ENCODE measurements around the gene CRHR2.

Gene CRHR2

DNA sequence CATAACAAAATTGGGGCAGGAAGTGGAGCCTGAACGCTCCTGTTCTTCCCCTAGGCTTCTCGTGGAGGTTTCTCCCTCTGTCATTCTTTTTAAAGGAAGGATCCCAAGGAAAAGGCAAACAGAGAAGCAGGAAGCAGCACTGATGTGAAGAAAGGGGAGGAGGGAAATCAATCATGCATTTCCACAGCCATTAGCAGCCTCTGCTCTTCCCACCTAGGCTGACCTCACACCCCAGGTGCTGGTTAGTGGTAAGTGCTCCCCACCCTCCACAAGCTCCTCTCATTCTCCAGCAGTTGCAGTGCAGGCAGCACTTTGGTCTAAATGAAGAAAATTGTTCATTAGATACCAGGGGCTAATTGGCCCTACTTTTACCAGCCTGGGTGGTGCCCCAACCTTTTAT lies 2.6 kb downstream of the CRHR2 start:
- DNase-seq (ENCODE audit: low read depth) = no peak

DNA sequence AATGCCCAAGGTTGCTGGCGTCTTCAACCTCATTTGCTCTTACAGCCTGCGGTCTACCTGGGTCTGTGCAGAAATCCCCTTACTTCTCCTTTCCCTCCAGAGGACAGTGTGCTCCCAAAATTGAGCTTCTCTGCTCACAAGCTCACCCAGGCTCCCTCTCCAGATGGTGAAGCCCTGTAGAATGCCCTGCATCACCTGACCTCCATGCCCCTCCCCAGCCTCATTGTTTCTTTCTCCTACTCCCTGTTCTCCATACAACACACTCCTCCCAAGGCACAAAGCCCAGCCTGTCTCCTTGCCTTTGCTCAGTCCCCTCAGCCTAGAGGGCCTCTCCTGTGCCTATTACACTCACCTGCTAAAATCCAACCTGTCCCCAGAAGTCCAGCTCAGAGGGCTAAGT lies 3.5 kb downstream of the CRHR2 start:
- DNase-seq (ENCODE audit: low read depth) = no peak

DNA sequence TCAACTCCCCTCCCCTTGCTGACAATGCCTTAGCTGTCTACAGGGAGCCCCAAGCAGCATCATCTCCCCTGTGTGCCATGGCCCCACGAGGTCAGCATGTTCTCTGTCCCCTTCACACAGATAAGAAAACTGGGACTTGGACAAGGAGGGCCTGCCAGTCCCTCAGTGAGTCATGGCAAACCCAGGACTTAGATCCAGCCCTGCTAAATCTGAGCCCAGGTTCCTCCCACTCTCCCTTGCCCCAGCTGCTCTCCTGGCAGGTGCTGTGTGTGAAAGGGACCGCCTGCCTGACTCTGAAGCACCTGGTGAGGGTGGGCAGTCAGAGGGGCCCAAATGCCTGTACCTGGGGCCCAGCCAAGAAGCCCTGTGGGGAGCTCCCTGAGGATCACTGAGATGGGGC lies 7.4 kb downstream of the CRHR2 start:
- no peak for DNase-seq (ENCODE audit: low read depth)

DNA sequence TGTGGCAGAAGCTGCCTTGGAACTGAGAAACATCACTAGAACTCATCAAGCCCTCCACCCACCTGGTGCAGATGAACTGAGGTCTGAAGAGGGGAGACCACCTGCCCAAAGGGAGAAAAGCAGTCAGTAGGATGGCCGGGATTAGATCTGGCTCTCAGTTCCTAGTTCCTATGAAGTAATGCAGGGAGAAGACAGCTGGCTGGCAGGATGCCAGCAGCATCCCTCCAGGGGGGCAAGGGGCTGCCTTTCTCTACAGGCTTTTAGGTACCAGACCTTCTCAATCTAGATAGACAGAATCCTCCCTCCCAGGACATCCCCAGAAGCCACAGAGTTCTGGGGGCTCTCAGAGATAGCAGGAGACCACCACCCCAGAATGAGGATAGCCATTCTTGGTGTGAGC lies 7.8 kb downstream of the CRHR2 start:
- no peak for DNase-seq (ENCODE audit: low read depth)

DNA sequence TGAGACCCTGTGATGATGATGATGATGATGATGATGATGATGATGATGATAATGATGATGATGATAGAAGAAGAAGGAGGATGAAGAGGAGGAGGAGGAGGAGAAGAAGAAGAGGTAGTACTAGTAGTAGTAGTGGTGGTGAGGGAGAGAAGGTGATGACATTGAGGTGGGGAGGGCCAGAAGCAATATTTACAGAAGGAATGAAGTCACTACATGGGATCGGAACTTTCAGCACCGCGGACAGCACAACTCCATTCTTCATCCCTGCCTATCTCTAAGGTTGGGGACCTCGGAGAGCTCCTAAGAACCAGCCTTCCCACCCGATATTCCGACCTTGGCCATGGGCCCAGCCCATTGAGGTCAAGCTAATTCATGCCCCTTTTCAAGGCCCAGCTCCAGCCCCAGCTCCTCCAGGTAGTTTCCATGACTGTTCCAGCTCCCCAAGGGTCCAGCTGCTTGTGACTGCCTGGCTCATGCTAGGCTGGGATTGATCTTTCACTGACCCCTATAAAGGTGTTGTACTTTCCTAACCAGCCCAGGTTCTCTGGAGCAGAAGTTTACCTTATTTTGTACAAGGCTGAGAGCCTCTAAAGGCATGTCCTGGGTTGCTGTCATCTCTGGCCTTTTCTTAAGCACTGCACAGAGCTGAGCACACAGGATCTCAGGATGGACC lies 10.3 kb downstream of the CRHR2 start:
- DNase-seq (ENCODE audit: low read depth) = no peak

DNA sequence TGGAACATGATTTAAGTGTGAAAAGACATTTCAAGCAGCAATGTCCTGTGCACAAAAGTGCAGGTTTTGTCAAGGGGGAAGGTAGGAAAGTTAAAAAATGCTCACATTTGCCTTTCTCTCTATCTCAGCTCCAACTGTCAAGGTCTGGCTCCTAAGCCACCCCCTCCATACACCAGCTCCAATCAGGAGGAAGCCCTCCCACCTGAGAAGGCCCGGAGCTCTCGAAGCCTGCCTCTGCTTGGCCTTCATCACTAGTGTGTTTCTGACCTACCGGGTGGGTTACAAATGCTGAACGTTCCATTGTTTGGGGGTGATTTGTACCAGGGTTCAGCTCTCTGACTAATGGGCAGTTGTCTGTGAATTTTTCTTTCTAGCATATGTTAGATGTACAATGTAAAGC lies 14.2 kb downstream of the CRHR2 start:
- no peak for DNase-seq (ENCODE audit: low read depth)

DNA sequence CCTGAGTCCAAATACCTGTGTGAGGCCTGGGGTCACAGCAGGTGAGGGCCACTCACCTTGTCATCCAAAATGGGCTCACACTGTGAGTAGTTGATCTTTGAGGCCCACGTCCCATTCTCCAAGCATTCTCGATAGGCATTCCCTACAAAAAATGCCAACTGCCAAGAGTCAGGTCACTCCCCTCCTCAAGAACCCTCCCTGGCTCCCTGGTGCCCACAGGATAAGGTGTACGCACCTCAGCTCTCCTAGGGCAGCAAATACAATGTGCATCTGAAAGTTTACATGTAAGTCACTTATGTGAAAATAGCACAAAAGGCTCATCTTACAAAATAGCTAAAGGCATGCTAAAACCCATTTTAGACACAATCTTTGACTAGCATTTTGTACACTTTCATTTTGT lies 15.1 kb downstream of the CRHR2 start:
- no peak for DNase-seq (ENCODE audit: low read depth)

DNA sequence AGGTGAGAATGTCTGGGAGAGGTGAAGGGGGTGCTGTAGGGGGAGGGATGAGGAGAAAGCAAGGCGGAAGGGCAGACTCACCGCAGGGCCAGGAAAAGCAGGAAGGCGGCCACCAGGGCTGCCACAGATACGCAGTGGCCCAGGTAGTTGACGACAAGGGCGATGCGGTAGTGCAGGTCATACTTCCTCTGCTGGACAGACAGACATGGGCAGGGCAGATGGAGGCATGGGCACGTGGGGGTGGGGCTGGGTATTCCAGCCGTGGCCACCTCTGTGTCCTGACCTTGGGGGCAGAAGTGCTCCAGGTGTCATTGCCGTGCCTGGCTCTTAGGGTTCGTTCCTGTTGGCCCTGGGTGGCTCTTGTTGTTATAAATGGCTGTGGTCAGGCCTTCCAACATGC lies 16.8 kb downstream of the CRHR2 start:
- no peak for DNase-seq (ENCODE audit: low read depth)

DNA sequence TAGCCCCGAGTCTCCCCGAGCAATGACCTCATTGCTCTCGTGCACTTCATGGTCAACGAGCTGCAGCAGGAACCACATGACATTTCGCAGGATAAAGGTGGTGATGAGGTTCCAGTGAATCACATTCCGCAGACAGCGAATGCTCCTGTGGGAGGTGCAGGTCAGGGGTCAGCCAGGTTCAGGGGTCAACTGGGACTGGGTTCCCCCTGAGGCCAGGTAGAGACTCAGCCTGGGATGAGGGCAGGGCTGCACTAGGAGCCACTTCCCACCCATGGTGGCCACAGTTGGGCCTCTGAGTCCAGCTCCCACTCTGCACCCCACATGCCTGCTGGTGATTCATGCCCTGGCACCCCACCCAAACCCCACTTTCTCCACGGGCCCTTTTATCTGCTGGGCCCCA lies 17.2 kb downstream of the CRHR2 start:
- no peak for DNase-seq (ENCODE audit: low read depth)

DNA sequence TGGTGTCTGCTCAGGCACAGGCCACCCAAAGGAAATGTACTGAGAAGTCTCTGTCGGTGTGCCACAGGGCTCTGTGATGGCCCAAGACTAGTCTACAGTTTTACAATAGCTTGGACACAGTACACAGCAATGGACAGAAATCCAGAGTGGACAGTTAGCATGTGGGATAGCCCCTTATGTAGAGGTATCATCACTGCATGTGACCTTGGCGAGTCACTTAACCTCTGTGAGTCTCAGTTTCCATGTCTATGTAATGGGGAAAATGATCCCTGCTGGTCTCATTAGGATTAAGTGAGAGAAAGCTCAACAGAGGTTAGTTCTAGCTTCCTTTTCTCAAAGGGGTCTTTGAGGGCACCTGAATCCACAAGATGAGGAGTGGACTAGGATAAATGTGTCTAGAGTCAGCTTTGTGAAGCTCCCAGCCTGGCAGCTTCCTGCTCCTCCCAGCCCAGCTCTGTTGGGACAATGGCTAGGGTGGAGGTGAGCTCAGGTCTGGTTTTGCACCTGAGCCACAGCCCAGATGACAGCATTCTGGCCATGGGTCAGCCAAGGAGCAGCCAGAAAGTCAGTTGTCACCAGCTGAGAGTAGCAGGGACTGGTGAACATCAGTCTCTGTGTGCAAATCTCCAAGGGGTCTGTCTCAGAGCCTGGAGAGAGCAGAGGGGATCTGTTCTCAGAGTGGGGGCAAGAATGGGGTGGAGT lies 17.9 kb downstream of the CRHR2 start:
- DNase-seq (ENCODE audit: low read depth) = no peak

DNA sequence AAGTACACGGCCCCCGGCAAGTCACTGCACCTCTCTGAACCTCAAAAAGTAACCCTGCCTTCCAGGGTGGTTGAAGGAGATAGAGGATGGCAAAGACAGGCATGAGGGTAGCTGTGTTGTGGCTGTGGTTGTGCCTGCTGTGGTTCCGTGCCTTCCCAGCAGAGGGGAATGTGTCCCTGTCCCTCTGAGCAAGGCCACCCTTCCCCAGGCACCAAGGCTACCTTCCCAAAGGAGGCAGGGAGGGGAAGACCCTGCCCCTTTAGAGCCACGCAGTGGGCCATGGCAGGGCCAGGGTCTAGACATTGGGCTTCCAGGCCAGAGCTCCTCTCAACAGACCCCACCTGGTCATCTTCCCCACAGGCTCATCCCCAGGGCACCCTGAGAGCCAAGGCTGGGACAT lies 18.8 kb downstream of the CRHR2 start:
- DNase-seq (ENCODE audit: low read depth) = no peak

DNA sequence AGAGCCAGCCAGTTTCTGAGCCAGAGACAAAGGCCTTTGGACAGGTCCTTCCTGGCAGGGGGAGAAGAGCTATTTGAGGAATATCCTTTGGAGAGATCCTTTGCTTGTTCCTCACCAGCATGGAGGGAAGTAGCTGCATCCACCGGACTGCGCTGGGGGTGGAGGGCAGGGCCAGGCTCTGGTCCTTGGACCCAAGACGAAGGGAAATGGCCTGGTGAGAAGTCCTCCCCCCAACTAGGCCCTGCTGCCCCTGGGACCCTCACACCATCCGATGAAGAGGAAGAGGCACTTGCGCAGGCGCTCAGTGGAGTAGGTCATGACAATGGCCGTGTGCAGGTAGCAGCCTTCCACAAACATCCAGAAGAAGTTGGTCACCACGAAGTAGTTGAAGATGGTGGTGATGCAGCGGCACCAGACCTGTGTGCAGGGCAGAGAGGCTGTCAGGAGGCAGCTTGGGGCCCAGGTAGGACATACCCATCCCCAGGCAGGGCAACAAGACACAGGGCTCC lies 19.8 kb downstream of the CRHR2 start:
- no peak for DNase-seq (ENCODE audit: low read depth)

DNA sequence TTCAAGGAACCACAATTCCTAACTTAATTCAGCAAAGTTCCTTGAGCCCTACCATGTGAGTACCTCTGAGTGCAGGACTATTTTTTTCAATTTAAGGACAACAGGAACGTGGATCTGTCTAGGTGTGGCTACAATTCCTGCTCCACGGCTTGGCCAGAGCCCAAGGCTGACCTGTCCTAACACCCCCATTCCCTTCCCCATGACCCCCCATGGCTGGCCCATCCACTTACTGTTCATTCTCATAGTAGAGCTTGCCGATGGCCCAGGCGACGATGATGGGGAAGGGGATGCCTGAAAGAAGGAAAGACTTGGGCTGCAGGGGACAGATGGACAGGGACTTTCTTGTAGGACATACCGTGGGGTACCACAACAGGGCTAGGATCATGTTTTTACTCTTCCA lies 20.3 kb downstream of the CRHR2 start:
- no peak for DNase-seq (ENCODE audit: low read depth)

DNA sequence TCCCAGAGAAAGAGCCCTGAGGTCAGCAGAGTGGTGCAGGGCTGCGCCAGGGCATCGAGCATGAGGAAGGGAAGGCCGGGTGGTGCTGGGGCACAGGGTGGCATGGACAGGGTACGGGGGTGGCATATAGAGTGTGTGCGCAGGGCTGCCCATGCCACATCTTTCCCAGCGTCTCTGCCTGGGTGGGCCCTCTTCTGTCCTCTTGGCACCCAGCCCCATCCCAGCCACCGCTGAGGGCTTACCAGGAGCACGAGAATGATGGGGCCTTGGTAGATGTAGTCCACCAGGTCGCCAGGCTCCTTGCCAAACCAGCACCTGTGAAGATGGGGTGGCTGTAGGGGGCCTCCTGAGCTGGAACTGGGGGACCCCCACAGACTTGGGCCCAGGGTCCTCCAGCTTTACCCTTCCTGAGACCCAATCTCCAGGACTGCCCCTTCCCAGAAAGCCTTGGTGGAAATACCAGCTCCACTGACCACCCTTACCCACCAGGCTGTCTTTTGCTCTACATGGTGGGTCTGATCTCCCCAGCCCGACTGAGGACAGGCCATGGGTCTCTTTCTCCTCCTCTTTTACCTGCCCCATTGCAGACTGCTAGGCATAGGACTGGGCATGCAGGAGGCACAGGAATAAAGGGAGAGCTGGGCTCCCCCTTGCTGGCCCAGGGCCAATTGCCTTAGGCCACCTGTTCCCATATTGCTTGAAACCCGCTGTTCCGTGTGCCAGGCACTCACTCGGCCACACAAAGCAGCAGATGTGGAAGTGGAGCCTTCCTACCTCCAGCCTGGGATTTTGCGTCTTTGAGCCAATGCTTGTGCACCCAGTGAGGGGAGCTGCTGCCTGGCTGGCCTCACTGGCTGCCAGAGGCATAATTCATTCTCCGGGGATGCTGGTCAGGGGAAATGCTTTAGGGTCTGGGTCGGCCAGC lies 21.7 kb downstream of the CRHR2 start:
- no peak for DNase-seq (ENCODE audit: low read depth)

DNA sequence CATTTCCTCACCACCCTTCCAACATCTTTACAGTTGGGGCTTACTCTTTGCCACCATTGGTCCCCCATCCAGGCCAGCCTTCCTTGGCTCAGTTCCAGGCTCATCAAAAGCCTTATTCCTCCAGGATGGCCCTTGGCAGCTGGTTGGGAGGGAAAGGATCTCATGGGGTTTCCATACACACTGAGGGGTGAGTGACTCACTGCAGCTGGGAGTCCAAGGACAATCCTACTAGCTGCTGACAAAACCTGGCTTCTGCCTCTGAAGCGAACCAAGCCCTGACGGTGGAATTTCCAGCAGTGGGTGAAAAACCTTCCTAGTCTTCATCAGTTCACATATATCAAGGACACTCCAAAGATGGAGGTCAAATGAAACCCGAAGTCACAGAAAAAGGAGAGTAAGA lies 22.9 kb downstream of the CRHR2 start:
- DNase-seq (ENCODE audit: low read depth) = no peak

DNA sequence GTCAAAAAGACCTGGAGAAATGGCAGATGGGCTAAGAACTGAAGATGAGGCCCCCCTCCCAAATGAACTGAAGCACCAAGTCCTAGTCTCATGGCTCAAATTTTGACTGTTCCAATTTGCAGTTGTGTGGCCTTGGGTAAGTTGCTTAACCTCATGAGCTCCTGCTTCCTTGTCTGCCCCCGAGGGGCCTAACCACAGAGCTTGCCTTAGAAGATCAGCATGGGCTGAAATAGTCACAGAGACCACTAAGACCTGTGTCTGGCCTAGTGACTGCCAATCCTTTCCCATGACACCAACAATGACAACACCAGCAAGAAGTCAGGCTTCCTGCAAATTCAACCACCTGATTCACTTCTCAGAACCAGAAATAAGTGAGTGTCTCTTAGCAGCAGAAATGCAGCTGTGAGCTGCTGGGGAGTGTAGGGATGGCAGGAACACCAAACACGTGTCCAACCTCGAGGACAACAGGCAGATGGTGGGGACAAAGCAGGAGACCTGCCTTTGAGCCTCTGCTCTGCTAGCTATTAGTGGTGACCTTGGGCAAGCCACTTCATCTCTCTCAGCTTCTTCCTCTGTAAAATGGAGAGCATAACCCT lies 23.7 kb downstream of the CRHR2 start:
- no peak for DNase-seq (ENCODE audit: low read depth)

DNA sequence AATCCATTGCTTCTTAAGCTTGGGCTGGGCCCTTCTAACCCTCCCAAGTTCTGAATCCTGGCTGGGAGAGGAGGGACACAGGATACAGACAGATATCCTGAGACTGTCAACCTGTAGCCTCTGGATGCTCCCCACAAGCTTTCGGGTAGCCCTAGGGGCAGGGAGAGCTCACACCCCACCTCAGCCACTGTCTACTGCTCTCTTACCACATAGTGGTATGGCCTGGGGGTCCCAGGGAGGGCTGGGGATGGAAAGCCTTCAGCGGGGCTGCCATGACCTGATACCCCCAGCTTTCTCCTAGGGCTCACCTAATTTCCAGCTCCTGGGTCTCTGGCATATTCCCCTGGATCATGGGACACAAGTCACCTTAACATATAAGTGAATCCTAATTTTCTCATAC lies 25.1 kb downstream of the CRHR2 start:
- DNase-seq (ENCODE audit: low read depth) = no peak

DNA sequence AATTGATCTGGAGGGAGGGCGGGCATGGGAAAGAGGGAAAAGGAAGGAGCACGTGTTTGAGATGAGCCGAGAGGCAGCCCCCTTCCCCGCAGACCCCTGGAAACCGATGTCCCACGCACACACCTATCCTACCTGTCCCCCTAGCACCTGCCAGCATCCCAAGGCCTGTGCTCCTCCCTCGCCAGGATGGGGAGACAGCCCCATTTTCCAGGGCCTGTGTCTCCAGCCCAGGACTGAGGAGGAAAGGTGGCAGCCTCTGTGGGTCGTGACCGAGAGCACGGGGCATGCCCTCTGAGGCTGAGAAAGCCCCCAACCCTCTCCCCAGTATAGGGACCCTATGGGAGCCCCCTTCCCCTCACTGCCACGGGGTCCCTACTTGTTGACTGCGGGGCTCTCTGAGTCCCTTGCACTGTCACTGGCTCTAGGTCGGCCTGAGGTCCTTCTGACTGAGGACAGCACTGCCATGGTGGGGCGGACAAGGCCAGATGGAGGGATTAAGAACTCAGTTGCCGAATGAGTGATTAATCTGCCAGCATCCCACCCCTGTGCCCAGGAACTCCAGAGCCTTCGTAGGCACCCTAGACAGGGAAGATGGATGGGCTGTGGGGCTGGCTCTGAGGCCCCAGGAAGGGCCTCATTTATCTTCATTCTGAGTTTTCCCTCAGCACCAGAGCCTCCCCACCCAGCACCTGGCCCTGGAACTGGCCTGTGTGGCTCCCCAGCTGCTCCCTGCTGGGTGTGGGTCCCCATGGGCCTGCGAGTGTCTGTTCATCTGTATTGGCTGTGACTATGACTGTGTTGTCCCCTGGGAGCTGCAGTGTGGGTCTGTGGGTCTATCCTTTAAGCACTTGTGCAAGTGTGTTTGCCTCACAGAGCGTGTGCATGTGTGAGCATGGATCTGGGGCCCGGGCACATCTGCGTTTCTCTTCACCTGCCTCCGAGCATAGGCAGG lies 26.0 kb downstream of the CRHR2 start:
- no peak for DNase-seq (ENCODE audit: low read depth)

DNA sequence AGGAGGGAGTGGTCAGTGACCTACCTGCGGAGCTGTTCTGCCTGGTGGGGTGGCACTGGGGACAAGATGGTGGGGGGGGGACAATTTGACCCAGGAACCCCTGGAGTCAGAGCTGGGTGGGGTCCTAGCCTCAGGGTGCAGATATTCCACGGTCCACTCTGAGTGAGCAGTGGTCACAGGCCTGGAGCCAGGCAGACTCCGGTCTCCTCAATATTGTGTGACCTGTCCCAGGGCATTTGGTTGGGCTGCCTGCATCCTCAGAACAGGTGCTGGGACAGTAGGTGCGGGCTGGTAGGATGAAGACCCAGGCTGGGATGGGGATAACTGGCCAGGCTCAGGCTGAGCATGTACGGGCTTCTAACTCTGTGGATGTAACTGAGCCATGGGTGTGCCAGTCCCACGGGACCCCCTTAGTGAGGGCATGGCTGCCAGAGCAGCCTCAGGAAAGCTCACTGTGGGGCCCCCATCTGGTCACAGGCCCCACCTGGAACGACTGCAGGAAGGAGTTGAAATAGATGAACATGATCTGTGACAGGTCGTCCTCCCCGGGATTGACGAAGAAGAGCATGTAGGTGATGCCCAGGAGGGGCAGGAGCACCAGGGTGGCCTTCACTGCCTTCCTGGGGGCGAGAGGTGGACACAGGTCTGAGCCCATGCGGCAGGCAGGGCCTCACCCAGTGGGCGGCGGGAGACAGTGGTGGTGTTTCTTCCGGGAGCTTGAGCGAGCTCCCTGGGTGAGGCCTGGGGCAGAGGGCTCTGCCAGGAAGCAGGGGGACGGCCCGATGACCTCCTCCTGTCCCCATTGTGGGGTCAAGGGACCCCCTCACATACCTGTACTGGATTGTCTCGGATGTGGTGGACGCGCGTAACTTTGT lies 26.9 kb downstream of the CRHR2 start:
- DNase-seq (ENCODE audit: low read depth) = no peak
